Measurements from ENCODE around the gene FOXO3.
"Not testable (repeated sequence)": the region's sequence is repeated elsewhere in the genome, so short reads cannot be mapped to it uniquely, and the experiment has no call there.

DNA sequence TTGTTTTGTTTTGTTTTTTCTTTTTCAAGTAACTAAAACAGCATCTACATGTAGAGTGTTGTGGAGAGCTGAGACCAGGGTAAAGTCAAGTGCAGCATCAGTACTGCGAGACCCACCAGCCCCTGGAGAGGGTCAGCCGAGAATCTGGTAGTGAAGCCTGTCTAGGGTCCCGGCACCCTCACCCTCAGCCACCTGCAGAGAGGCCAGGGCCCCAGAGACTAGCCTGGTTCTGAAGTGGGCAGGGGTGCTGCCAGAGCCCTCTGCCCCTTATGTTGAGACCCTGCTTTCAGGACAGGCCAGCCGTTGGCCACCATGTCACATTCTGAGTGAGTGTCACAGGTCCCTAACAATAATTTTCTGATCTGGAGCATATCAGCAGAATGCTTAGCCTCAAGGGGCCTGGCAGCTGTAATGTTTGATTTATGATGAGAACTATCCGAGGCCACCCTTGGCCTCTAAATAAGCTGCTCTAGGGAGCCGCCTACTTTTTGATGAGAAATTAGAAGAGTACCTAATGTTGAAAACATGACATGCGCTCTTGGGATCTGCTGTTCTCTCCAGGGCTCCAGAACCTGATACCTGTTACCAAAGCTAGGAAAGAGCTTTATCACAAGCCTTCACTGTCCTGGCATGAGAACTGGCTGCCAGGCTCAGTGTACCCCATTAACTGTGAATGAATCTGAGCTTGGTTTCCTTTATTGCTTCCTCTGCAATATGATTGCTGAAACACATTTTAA lies 121.8 kb downstream of the FOXO3 start:
- TF ChIP-seq, protein P1, sequence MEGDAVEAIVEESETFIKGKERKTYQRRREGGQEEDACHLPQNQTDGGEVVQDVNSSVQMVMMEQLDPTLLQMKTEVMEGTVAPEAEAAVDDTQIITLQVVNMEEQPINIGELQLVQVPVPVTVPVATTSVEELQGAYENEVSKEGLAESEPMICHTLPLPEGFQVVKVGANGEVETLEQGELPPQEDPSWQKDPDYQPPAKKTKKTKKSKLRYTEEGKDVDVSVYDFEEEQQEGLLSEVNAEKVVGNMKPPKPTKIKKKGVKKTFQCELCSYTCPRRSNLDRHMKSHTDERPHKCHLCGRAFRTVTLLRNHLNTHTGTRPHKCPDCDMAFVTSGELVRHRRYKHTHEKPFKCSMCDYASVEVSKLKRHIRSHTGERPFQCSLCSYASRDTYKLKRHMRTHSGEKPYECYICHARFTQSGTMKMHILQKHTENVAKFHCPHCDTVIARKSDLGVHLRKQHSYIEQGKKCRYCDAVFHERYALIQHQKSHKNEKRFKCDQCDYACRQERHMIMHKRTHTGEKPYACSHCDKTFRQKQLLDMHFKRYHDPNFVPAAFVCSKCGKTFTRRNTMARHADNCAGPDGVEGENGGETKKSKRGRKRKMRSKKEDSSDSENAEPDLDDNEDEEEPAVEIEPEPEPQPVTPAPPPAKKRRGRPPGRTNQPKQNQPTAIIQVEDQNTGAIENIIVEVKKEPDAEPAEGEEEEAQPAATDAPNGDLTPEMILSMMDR (IDR thresholded peaks at IDR 0.05; ENCODE audit: low read depth, low read length): not testable (repeated sequence)
- not testable (repeated sequence) for TF ChIP-seq EZH2phosphoT487 (IDR thresholded peaks at IDR 0.05; ENCODE audit: low read depth)

All from OCI-LY3 (cell line).